NCI-H510A (cell line): ENCODE measurements around the gene TSPAN32.

Source experiments
- DNase-seq: peaks from one replicate; lab custom pipeline; 2025; lab: John Stamatoyannopoulos, UW

Gene TSPAN32

GRCh38 chr11:2304506-2305139 lies 2.8 kb downstream of the TSPAN32 start:
- DNase-seq, result no peak

- no peak for DNase-seq
Observed at GRCh38 chr11:2305140-2305778, 3.4 kb downstream of the TSPAN32 start.

- no peak for DNase-seq
Observed at GRCh38 chr11:2305788-2306451, 4.1 kb downstream of the TSPAN32 start.

- no peak for DNase-seq
Observed at GRCh38 chr11:2306452-2306823, 4.6 kb downstream of the TSPAN32 start.

GRCh38 chr11:2306877-2307500 lies 5.2 kb downstream of the TSPAN32 start:
- DNase-seq, result no peak

GRCh38 chr11:2307501-2308331 lies 5.9 kb downstream of the TSPAN32 start:
- DNase-seq, result no peak

GRCh38 chr11:2308713-2309112 lies 6.9 kb downstream of the TSPAN32 start:
- no peak for DNase-seq

GRCh38 chr11:2309251-2310072 lies 7.6 kb downstream of the TSPAN32 start:
- no peak for DNase-seq

- DNase-seq, result no peak
Observed at GRCh38 chr11:2310073-2310785, 8.4 kb downstream of the TSPAN32 start.

- no peak for DNase-seq
Observed at GRCh38 chr11:2310786-2311352, 9.1 kb downstream of the TSPAN32 start.

- DNase-seq, result no peak
Observed at GRCh38 chr11:2311353-2312133, 9.7 kb downstream of the TSPAN32 start.

- DNase-seq, result no peak
Observed at GRCh38 chr11:2312232-2313042, 10.6 kb downstream of the TSPAN32 start.

GRCh38 chr11:2313051-2313951 lies 11.5 kb downstream of the TSPAN32 start:
- no peak for DNase-seq

GRCh38 chr11:2314136-2314524 lies 12.3 kb downstream of the TSPAN32 start:
- DNase-seq, result no peak

GRCh38 chr11:2314525-2315394 lies 12.9 kb downstream of the TSPAN32 start:
- DNase-seq, result no peak

- no peak for DNase-seq
Observed at GRCh38 chr11:2315395-2316168, 13.8 kb downstream of the TSPAN32 start.
